NT2/D1 (cell line): Measurements from ENCODE around the gene TENM3.

Experiments
- SUZ12 ChIP-seq: IDR thresholded peaks from 2 replicates; pipeline ENCODE4 v1.6.1; 2011; ENCODE audit not compliant: insufficient read length, insufficient read depth; ENCODE audit errors: extremely low read depth
- YY1 ChIP-seq: IDR thresholded peaks from 2 replicates; pipeline ENCODE4 v1.6.1; 2011; ENCODE audit not compliant: insufficient read length, insufficient read depth
- ZNF274 ChIP-seq: IDR thresholded peaks from 2 replicates; pipeline ENCODE4 v1.6.1; 2011; ENCODE audit warnings: mild to moderate bottlenecking, low read depth, low read length

DNA sequence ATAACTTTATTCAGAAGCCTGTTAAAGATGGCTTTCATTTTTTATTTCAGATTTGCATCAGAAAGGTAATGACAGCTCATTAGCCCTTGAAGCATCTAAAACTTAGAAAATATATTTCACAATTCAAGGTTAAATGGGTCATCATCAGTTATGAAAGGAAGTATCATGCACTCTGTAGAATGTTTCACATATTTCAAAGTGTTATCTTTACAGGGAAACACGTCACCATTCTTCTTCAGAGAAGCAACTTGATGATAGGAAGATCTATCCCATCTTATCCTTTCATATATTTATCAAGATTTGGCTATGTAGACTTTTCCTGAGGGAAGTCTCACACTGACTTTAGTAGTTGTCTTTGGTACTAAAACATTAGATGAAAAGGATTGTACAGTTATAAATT, 277.8 kb downstream of the TENM3 start:
- TF ChIP-seq YY1 (no peak), SUZ12 (no peak), ZNF274 (no peak)
